Measurements from ENCODE around the gene FAM107B.

The FAM107B gene

DNA sequence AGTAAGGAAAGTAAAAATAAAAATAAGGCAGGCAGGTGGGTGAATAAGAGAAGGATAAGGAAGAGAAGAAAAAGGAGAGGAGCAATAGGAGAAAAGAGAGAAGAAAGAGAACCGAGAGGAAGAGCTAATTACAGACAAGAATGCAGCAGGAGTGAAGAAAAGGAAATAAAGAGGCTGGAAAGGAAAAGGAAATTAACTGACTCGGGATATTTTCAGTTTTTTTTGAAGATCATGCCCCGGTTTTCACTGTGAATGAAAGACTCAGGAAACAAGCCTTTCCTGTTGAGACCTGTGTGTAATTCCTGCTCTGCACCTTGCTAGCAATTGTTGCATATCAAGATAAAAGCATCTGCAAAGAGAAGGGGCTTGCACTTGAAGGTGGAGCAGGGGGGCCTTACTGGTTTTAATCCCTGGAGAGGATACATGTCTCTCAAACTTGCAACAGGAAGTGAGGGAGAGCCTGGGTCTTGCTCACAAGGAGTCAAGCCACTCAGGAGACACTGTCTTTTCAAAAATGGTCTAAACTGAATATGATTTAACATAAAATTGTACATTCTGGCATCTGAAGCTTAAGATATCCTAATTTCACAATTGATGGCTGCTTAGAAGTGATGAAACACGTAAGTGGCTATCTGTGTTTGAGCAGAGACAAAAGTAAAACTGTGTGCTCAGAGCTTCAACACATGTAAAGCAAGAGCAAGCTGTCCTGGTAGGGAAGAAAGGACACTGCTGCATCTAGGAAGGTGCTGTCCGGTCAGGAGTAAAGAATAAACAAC lies 157.6 kb downstream of the FAM107B start:
- DNase-seq = no peak

DNA sequence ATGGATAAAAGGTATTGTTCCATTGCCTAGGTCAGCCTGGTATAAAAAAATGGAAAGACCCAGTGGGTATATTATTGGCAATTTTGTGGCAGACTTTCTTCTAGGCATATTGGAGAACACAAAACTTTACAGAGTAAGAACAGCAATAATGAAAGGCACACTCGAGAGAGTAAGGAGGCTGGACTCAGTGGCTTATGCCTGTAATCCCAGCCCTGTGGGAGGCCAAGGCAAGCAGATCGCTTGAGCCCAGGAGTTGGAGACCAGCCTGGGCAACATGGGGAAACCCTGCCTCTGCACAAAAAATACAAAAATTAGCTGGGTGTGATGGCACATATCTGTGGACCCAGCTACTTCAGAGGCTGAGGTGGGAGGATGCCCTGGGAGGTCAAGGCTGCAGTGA lies 158.2 kb downstream of the FAM107B start:
- no peak for DNase-seq

DNA sequence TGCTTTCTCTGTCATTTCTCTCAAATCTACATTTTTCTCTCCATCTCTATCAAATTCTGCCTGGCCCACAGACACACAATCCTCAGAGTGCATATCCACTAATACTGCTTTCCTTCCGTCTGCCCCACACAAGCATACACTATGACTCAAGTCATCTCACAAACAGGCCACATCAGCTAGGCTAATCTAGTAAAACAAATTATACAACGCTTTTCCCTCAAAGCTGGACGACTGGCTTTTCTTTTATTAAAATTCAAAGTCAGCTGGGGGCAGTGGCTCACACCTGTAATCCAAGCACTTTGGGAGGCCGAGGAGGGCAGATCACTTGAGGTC lies 161.1 kb downstream of the FAM107B start:
- no peak for DNase-seq

DNA sequence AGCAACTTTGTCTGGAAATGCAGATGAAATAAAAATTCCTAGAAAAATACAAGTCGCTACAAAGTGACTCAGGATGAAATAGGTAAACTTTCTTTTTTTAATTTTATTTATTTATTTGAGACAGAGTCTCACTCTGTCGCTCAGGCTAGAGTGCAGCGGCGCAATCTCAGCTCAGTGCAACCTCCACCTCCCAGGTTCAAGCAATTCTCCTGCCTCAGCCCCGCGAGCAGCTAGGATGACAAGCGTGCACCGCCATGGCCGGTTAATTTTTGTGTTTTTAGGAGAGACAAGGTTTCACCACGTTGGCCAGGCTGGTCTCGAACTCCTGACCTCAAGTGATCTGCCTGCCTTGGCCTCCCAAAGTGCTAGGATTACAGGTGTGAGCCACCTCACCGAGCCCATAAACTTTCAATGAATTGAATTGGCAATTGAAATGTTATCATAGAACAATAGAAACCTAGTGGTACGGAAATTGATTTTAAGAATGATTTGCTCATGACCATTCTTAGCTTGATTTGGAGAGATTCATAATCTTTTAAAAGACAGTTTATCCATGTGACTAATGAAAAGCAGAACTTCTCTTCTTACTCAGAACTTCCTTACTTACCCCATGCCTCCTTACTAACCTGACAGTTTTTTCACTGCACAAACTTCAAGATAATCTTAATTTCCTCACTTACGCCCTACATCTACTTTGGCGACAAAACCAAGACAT lies 161.7 kb downstream of the FAM107B start:
- no peak for DNase-seq

DNA sequence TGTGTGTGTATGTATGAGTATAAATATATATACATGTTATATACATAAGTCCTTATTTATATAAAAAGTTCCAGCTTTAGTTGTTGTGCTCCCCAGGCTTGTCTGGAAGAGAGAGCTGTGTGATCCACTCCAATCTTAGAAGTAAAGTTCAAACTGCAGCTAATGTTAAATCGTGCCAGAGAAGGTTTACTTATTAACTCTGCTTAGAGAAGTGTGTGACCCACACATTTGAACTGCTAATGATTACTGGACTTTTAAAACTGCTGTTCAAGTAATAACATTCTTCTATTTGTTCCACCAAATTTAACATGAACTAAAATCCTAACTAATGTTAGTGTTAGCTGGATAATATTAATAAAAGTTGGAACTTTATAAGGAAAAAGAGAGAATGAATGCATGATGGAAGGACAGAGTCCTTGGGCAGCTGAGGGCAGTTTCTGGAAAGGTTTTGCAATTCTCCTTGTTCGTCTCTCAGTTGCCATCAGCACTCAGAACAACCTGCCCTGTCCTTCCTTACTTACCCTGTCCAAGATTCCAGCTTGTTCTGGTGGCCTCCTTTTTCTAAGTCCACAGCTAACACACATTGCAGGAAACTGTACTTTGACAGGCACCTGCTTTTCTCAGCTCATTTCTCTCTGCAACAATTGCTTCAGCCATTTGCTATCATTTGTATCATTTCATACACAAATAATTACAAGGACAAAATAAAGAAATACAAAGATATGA lies 162.6 kb downstream of the FAM107B start:
- no peak for DNase-seq

DNA sequence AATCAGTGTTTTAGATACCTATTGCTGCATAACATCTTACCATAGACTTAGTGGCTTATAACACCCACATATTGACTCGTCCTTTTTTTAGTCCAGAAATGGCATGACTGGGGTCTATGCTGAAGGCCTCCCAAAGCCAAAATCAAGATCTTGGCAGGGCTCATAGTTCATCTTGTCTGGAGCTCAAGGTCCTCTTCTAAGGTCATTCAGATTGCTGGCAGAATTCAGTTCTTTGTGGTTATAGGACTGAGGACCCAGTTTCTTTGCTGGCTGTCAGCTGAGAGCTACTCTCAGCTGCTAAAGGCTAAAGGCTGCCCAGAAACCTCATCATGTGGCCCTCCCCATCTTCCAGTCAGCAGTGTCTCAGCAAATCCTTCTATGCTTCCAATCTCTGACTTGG lies 165.5 kb downstream of the FAM107B start:
- DNase-seq = no peak

DNA sequence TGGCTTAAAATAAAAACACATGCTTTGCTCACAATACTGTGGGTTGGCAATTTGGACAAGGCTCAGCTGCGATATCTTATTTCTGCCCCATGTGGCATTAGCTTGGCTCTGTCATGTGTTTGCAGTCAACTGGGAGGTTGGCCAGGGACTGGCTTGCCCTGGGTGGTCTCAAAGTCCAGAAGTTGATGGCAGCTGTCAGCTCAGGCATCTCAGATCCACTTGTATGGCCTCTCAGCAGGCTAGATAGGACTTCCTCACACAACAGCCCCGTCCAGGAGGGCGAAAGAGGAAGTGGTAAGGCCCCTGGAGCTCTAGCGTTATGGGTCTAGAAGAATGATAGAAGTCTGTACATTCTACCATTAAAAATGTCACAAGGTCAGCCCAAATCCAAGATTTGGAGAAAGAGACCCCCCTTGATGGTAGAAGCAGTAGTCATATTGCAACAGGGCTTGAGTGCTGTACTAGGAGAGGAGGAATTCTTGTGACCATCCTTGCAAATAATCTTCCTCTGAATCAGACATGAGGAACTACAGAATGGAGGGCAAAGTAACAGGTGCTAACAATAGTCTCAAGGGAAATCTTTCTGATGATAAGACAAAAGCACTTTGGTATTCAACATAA lies 166.2 kb downstream of the FAM107B start:
- no peak for DNase-seq

DNA sequence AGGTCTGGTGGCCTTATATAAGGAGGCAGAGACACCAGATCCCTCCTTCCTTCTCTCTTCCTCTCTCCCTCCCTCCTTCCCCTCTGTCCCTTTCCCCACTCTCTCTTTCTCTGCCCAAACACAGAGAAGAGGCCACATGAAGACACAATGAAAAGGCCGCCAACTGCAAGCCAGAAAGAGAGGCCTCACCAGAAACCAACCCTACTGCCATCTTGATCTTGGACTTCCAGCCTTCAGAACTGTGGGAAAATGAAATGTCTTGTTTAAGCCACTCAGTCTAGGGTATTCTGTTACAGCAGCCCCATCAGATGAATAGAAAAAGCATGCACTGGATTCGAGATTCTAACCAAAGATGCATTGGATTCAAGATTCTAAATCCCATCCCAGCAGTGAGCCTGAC lies 168.1 kb downstream of the FAM107B start:
- no peak for DNase-seq

DNA sequence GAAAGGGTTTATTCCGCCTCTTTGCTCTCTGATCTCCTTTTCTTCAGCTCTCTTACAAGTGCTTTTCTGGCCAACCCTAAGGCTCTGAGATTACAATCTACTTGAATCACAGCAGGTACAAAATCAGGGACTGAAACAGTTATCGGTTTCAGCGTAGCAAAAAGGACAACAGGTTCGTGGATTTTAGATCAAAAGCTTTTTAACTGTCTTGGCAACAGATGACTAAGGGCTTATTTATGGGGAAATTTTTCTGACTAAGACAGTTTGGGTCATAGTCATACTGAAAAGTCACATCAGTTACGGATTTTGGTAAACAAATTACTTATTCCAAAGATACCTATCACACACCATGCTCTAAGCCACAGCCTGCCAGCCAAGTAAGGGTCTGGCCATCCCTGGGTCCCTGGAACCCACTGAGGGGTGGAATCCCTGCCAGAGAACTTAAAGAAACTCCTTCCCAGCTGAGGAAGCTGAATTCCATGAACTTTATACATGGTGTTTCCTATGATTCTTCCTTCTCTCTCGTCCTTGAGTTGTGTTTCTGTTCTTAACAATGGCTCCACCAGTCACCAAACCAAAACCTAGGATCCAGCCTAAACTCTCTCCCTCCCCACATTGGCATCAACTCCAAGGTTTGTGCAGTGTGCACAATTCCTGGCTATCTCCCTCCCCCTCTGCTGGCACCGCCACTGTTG lies 169.3 kb downstream of the FAM107B start:
- DNase-seq = no peak

DNA sequence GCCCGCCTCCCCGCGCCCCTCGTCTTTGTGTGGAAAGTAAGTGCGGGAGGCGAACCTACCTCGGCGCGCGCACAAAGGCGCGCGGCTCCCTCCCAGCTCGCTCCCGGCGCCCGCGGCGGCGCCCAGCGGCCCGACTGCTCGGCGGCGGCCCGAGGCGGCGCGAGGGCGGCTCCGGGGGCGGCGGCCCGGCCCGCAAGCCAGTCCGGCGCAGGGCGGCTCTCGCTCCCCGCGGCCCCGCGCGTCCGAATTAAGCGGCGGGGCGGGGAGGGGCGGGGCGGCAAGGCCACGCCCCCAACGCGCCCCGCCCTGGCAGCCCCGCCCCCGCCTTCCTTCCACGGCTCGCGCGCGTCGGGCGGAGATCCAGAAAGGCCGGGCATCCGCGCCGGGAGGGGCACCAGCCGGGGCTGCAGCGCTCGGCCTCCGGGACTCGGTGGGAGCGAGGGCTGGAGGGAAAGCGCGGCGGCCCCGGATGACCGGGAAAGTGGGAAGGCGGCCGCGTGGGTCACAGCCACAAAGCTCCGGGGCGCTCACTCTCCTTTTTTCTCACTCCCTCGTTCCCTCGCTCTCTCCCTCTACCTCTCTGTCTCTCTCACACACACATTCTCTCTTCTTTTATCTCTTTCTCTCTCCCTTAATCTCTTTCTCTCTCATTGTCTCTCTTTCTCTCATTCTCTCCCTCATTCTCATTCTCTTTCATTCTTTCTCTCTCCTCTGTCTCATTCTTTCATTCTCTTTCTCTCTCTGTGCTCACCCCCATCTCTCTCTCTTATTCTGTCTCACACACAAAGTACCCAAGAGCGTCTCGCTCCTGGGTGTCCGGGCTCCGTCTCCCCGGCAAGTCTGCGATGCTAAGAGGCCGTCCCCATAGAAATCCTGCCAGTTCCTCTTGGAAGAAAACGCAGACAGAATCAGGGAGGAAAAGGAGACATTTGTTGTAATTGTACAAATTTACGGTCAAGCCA lies 170.2 kb downstream of the FAM107B start:
- DNase-seq = no peak

DNA sequence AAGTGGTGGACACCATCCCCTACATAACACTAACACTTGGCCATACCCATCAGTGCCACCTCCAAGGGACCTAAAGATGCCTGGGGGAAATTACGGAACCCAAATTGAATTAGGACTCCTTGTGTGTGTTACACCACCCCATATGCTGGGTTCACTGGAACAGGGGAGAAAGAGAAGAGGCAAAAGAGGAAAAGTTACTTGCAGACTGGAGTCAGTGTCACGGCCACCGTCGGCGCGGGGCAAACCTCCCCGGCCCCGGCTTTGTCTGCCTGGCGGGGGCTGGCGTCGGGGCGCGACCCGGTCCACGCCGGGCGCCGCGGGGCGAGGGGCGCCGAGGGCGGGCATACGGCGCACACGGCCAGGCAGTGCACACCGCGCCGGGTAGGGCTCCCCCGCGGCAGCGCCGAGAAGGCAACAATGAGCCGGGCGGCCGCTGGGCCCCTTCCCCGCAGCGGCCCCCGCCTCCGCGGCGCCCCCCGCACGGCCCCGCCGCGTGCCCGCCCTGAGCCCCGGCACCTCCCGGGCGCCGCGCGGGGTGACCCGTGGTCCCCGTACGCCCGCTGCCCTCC lies 171.1 kb downstream of the FAM107B start:
- no peak for DNase-seq

DNA sequence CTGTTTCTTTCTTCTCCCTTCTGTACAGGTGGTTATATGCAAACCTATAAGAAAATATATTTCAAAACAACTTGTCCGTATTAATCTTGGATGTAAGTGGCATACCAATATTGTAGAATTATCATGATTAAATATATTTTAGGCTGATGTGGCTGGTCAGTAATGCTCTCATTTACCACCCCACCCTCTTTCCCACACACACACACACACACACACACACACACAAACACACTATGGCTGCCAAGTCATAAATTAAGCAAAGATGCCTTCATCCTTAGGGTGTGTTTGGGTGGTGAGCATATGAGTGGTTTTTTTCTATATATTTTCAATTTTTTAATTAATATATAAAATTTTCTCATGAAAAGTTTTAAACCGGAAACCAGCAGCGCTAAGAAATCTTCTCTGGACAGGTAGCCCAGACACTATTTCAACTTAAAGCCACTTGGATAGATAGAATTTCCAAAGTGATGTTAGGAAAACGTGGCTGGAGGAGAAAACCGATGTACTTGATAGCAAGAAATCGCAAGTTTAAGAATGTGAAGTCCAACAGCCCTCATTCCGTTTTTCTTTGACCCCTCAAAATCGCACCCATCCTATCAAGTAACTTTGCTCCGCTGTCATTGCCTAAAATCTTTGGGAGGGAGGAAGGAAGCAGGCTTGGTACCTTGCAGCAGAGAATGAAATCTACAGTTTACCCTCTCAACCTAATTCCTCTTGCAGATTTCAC lies 171.7 kb downstream of the FAM107B start:
- DNase-seq = no peak

DNA sequence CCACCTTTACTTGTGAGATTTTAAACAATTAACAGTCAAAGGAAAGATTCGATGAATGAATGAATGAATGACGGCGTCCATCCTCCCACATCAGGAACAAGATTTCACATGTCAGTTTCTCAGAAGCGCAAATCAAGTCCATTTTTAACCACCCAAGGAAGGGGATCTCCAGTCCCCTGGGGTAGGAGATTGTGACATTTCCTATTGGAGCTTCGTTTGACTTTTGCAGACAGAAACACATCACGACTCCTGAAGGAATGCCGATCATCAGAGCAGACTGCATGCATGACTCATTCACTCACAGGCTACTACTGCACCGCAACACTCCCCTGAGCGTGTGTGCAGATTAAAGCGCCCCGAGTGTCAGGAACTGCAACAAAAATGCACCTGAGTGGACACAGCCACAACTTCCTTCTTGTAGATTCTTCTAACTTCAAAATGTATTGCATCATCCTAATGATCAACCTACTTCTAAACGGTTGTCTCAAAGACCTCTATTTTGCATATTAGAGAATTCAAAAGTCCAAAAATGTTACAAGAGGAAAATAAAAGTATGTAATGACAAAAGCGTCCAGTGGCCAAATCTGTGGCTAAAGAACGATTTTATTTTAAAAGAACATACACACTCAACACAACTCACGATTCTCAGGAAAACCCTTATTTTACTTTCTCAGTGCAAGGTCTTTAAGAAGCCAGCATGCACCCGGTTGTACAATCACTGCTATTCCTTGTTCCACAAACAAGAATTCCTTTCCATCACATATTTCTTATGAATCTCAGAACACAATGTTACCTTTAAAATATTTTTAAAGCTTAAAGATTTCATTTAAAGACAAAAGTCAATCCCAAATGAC lies 172.6 kb downstream of the FAM107B start:
- no peak for DNase-seq

DNA sequence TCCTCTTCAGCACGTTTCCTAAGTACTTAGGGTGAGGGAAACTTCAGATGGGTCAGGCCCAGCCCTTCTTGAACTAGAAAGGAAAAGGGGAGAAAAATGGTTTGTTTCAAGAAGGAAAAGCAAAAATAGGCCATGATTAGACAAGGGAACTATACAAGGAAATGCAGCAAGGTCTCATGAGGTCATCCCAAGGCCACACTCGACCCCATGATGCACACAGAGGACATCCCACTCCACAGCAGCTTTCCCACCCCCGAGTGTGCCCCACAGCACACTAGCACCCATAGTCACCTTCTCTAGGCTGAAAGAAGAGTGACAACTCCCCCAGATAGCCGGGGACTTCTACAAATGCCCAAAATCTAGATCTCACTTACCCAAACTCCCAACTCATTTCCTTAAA lies 173.4 kb downstream of the FAM107B start:
- DNase-seq = no peak

DNA sequence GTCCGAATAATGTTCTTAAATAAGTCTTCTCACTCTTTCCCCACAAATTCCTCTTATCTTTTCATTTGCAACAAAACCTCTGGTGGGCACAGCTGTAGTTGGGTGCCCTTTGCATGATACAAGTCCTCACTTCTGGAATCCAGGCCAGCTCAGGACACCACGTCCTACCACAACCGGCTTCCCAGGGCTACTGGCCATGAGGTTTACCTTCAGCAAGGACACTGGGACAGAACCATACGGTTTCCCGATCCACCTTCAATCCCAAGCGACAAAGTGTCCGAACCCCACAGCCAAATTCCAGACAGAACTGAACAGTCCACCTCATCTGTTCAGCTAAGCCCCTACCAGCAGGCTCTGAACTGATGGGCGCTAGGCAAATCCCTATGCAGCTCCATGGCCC lies 174.6 kb downstream of the FAM107B start:
- no peak for DNase-seq

DNA sequence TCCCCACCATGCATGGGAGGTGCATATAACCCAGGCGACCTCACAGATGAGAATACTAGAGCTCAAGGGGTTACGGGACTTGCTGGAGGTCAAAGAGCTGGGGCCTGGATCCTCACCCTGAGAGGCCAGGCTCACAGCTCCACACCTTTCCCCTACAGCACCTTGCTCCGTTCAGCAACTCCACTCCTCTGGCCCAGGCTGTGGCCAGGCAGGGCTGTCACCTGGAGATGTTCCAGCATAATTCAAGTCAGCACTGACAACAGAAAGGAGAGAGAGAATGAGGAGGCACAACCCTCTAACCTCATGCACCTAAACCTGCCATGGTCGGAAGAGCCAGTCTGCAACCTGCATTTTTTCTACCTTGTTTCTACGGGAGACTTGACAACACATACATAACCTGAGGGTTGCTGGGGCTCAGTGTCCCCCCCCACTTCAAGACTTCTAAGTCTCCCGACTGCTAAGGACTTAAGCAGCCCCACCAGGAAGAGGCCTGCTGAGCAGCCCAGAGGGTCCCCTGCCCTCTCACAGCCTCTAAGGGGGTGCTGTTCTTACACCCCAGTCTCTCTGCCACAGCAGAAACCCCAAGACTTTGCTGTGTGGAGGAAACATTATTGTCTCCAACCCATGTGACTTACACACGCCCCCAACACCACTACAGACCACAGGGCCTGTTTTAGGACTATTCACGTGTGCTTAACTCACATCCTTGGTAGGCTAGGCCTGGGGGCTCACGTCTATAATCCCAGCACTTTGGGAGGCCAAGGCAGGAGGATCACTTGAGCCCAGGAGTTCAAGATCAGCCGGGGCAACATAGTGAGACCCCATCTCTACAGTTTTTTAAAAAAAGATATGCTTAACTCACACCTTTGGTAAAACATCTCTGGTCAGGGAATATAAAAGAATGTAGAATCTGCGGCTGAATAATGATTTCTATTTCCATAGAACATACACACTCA lies 175.6 kb downstream of the FAM107B start:
- no peak for DNase-seq

DNA sequence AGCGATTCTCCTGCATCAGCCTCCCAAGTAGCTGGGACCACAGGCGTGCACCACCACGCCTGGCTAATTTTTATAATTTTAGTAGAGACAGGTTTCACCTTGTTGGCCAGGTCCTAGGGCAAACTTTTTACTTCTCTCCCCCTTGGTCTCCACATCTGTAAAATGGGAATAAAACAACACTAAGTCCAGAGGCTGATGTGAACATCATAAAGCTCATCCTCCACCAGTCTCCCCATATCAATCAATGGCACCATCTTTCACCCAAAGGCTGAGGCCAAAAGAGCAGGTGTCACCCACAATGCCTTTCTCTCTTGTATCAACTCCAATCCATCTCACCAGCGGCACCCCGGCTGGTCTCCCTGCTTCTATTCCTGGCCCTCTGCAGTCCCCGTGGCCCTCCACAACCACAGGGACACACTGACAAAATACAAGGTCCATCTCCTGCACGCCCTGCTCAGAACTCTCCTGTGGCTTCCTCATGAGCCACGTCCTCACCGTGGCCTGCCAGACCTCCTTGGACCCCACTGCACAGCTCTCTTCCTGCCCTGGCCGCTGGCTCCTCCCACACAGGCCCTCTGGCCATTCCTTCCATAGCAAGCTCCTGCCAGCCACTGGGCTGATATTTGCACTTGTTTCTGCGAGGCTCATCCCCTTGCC lies 179.0 kb downstream of the FAM107B start:
- no peak for DNase-seq
